ENCODE measurements around the gene TMEM255B.

The TMEM255B gene

DNA sequence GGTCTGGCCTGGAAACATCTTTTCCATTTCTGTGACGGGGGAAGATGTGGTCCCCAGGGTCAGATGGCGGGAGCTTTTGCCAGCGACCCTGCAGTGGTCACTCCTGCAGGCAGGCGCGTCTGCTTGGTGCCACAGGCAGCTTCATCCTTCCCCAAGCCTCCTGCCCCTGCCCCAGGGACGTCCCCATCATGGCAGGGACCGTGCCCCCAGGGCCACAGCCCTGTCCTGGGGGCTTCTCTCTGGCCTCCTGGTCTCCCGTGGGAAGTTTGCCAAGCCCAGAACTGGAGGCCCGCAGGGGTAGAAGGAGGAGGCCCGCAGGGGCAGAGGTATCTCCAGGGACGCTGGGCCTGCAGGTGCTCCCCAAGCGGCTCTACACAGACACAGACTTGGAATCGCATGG lies 47.5 kb downstream of the TMEM255B start:
- TF ChIP-seq, protein P1, sequence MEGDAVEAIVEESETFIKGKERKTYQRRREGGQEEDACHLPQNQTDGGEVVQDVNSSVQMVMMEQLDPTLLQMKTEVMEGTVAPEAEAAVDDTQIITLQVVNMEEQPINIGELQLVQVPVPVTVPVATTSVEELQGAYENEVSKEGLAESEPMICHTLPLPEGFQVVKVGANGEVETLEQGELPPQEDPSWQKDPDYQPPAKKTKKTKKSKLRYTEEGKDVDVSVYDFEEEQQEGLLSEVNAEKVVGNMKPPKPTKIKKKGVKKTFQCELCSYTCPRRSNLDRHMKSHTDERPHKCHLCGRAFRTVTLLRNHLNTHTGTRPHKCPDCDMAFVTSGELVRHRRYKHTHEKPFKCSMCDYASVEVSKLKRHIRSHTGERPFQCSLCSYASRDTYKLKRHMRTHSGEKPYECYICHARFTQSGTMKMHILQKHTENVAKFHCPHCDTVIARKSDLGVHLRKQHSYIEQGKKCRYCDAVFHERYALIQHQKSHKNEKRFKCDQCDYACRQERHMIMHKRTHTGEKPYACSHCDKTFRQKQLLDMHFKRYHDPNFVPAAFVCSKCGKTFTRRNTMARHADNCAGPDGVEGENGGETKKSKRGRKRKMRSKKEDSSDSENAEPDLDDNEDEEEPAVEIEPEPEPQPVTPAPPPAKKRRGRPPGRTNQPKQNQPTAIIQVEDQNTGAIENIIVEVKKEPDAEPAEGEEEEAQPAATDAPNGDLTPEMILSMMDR (IDR thresholded peaks at IDR 0.05; ENCODE audit: insufficient read depth, low read depth, low read length, missing control alignments): no peak
- H3K4me3 ChIP-seq (ENCODE audit: low read length): no peak overlapping the region
- no peak for DNase-seq (ENCODE audit: low read depth)

DNA sequence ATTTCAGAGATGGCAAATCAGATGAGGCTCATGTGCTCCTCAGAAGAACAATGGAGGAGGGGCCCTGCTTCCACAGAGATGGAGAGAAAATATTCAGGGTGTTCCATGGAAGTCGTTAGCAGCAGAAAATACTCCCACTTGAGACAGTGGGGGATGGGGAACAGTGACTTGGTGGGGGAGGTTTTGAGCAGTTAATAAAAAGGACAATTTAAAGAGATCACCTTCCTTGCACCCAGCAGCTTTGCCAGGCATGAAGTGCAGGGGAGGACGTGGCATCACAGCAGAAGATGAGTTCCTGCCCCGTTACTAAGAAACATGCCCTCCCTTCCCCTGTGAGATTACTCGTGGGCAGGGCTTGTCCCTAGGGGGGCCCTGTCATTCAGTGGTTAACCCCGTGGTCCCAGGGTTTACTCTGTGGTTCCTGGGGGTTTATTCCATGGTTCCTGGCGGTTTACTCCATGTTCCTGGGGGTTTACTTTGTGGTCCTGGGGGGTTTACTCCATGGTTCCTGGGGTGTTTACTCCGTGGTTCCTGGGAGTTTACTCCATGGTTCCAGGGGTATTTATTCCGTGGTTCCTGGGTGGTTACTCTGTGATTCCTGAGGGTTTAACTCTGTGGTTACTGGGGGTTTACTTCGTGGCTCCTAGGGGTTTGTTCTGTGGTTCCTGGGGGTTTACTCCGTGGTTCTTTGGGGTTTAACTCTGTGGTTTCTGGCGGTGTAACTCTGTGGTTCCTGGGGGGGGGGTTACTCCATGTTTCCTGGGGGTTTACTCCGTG lies 49.2 kb downstream of the TMEM255B start:
- H3K4me3 ChIP-seq (ENCODE audit: low read length): no peak overlapping the region
- no peak for DNase-seq (ENCODE audit: low read depth)
- TF ChIP-seq, protein P1 (IDR thresholded peaks at IDR 0.05; ENCODE audit: insufficient read depth, low read depth, low read length, missing control alignments): no peak

DNA sequence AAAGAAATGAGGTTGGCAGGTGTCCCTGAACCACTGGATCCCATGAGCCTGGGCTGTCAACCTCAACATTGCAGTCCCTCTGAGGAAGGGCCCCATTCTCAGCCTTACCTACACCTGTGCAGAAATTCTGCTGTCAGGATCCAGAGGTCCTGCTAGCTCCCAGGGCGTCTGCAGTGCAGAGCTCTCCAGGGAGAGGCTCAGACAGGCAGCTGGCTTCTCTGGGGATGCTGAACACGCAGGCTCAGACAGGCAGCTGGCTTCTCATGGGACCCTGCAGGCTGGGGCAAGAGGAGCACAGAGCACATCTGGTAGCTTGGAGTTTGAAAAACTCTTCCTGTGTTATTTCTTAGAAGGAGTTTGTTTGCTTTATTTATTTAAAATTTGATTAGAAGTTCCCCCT lies 50.9 kb downstream of the TMEM255B start:
- DNase-seq (ENCODE audit: low read depth): no peak
- no peak overlapping the region for H3K4me3 ChIP-seq (ENCODE audit: low read length)
- TF ChIP-seq, protein P1 (IDR thresholded peaks at IDR 0.05; ENCODE audit: insufficient read depth, low read depth, low read length, missing control alignments): no peak

DNA sequence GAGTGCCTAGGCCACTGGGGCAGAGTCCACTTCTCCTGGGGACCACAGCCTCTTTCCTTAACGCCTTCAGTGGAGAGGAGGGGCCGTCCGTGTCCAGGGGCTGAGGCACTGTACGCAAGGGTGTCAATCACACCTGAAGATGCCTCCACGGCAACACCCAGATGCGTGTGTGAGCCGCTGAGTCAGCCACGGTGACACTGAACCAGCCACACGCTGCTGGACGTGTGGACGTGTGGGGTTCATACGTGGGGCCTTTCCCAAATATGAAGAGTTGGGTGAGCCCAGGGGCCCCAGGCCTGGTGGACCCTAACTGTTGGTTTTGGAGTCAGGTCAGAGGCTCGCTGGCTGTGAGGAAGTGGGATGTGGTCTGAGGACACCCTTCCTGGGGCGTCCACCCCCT lies 51.6 kb downstream of the TMEM255B start:
- H3K4me3 ChIP-seq (ENCODE audit: low read length): no peak overlapping the region
- TF ChIP-seq, protein P1 (IDR thresholded peaks at IDR 0.05; ENCODE audit: insufficient read depth, low read depth, low read length, missing control alignments): no peak
- DNase-seq (ENCODE audit: low read depth): no peak

DNA sequence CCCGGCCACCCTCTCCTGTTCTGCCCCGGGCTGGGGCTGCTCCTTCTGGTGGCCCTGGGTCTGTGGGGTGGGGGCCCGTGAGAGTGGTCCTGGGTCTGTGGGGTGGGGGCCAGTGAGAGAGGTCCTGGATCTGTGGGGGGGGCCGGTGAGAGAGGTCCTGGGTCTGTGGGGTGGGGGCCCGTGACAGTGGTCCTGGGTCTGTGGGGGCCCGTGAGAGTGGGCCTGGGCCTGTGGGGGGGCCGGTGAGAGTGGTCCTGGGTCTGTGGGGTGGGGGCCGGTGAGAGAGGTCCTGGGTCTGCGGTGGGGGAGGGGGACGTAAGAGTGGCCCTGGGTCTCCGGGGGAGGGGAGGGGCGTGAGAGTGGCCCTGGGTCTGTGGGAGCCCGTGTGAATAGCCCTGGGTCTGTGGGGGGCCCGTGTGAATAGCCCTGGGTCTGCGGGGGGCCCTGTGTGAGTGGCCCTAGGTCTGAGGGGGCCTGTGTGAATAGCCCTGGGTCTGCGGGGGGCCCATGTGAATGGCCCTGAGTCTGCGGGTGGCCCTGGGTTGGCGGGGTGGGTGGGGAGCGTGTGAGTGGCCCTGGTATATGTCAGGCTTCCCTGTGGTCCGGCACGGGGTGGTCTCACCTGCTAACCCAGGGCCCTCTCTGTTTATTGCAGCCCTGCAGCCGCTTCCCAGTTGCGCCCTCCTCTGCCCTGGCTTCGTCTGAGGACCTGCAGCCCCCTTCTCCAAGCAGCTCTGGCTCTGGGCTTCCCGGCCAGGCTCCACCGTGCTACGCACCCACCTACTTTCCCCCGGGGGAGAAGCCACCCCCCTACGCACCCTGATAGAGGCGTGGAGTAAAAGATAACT lies 52.3 kb downstream of the TMEM255B start:
- TF ChIP-seq, protein P1 (IDR thresholded peaks at IDR 0.05; ENCODE audit: insufficient read depth, low read depth, low read length, missing control alignments): no peak
- H3K4me3 ChIP-seq (ENCODE audit: low read length): no peak overlapping the region
- DNase-seq (ENCODE audit: low read depth): no peak

DNA sequence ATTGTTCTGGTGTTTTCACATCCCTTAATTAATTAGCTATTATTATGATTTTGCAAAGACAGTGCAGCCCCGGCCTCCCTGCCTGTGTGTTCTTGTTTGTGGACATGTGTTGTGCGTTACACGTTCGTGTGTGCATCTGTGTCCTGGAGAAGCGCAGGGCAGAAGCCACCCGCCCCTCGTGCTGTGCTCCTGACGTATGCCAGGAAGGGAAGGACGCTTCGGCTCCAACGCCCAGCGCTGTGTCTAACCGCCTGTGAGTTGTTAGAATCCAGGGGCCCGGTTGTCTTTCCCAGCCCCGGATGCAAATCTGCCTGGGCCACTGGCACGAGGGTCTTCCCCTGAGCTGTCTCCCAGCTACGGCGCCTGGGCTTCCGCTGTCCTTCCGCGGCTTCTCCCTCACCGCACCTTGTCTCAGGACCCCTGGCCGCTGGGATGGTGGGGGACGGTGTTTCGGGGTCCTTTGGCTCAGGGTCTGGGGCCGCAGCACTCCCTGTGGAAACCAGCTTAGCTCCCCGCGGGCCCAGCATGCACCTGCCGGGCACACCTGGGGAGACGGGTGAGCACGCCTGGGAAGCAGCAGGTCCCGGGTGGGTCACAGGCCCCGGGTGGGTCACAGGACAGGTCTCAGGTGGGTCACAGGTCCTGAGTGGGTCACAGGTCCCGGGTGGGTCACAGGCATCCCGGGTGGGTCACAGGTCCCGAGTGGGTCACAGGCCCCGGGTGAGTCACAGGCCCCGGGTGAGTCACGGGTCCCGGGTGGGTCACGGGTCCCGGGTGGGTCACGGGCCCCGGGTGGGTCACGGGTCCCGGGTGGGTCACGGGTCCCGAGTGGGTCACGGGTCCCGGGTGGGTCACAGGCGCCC lies 53.4 kb downstream of the TMEM255B start:
- TF ChIP-seq, protein P1 (IDR thresholded peaks at IDR 0.05; ENCODE audit: insufficient read depth, low read depth, low read length, missing control alignments): no peak
- no peak for DNase-seq (ENCODE audit: low read depth)
- H3K4me3 ChIP-seq (ENCODE audit: low read length): no peak overlapping the region

All from epithelial cell of esophagus (primary cell).